ENCODE results near the gene MAST1.

DNA sequence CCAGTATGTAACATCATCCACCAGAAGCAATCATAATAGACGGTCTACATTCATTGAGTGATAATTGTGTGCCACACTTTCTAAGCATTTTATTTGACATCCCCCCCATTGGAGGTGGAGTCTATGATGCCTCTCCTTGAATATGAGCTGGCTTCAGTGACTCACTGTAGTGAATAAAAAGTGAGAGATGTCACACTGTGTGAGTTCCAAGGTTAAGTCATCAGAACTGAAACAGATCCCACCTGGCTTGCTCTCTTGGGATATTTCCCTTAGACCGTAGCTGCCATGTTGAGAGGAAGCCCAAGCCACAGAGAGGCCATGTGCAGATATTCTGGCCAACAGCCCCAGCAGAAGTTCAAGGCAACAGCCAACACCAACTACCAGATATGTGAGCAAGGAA lies 16.6 kb upstream of the MAST1 start:
- TF ChIP-seq CTCF (IDR thresholded peaks at IDR 0.05) (no peak), POLR2A (IDR thresholded peaks at IDR 0.05) (no peak)
